Measurements from ENCODE around the gene CALN1.
"Not testable (repeated sequence)": the region's sequence is repeated elsewhere in the genome, so short reads cannot be mapped to it uniquely, and the experiment has no call there.

The CALN1 gene

DNA sequence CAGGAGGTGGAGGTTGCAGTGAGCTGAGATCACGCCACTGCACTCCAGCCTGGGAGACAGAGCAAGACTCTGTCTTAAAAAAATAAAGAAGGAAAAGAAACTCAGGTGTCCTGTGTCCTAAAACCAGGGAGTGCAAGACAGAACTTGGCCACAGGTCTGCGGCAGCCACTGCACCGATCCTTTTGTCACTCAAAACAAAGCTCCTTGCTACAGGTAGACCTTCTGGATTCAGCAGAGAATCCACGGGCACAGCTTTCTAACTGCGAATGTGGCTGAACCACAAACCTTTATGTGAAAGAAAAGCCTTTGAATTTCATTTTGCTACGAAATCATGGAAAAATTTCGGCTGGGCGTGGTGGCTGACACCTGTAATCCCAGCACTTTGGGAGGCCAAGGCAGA is 634.9 kb downstream of the CALN1 start:
- no peak for FAIRE-seq

DNA sequence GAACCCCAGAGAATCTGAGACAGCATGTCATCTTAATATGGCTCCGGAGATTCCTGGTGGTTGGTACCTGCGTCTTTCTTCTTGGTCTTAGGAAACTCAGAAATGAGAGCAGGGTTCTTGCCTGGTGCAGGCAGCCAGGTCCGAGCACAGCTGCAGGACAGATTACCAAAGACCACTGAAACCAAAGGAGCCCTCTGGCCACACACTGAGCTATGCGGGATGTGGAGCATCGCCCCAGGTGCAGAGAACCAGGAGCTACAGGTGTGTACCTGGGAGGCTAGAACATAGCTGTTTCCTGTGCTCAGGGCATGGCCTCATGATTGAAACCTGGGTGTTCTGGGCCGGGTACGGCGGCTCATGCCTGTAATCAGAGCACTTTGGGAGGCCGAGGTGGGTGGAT is 635.4 kb downstream of the CALN1 start:
- no peak for FAIRE-seq

DNA sequence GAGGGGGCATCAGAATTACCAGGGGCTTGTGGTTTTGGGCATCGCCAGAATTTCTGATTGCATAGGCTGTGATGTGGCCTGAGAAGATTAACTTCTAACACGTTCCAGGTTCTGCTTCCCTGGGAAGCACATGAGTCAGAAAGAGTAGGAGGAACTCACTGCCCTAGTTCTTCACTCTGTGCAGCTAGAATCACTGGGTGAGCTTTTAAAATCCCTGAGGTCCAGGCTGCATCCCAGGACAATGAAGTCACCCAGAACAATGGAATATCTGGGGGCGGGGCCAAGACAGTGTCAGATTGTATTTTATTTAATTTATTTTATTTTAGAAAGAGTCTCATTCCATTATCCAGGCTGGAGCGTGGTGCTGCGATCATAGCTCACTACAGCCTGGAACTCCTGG is 636.5 kb downstream of the CALN1 start:
- no peak for FAIRE-seq

DNA sequence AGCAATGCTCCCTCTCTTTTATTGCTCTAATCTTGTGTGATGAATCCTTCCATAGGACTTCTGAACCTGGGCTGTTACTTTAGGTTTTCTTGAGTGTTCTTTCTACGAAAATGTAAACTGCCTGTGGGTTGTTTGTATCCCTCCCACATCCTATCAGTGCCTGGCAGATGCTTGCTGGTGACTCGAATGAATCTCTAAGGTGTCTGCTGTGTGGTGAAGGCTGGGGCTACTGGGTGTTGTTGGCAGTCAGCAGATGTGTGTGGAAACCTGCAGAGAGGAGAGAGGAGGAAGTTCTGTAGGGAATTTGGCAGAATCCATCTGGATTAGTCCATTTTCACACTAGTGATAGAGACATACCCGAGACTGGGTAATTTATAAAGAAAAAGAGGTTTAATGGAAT is 639.4 kb downstream of the CALN1 start:
- no peak for FAIRE-seq

DNA sequence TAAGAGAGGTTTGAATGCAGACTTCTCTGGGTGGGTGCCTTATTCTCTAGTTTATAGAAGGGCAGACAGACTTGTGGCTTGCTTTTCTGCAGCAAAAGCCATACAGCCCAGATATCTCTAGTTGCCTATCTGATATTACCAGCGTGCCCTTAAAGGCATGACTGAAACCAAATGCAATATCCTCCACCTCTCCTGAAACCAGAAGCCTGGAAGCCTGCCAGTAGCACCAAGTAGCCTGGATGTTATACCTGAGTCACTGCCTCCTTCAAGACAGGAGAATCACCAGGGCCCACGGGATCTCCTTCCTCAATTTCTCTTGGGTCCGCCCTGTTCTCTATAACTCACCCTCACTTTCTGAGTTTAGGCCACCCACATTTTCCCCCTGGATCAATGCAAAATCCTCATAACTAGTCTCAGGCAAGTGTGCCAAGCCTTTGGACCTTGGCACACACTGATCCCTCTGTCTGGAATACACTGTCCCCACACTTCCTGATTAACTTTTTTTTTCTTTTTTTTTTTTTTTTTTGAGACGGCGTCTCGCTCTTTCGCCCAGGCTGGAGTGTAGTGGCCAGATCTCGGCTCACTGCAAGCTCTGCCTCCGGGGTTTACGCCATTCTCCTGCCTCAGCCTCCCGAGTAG is 641.8 kb downstream of the CALN1 start:
- FAIRE-seq, result no peak

DNA sequence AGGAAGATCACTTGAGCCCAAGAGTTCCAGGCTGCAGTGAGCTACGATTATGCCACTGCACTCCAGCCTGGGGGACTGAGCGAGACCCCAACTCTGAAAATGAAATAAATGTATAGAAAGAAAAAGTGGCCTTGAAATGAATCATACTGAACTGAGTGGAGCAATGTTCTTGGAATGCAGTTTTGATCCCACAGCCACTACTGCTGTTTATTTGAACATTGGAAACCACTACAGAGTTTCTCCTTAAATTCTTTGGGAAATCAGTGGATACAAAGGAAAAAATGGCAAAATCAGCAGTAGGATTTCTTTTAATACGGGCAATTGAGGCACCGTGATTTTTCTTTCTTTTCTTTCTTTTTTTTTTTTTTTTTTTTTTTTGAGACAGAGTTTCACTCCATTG is 642.8 kb downstream of the CALN1 start:
- FAIRE-seq, result no peak

DNA sequence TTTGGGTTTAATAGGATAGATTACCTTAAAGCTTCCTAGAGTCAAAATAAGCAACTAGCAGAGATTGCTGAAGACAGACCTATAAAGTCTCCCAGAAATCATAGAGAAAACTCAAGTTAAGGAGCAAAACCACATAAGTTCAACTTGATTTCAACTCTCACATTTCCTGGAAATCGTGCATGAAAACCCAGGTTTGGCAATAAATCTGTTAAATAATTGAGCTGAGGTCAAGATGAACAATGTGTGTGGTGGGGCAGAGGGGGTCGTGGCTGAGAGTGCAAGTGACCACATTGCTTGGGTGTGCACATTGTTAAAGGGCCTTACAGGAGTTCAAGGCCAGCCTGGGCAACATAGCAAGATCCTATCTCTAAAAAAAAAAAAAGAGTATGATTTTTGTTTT is 643.7 kb downstream of the CALN1 start:
- no peak for FAIRE-seq

DNA sequence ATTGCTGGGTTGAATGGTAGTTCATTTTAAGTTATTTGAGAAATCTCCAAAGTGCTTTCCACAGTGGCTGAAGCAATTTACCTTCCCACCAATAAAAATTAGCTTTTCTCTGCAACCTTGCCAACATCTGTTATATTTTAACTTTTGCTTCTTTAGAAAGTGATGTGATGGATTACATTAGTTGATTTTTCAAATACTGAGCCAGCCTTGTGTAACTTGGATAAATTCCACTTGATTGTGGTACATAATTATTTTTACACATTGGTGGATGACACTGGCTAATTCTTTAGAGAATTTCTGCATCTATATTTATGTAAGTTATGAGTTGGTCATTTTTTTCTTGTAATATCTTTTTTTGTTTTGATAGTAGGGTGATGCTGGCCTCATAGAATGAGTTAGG is 646.1 kb downstream of the CALN1 start:
- FAIRE-seq, result no peak

DNA sequence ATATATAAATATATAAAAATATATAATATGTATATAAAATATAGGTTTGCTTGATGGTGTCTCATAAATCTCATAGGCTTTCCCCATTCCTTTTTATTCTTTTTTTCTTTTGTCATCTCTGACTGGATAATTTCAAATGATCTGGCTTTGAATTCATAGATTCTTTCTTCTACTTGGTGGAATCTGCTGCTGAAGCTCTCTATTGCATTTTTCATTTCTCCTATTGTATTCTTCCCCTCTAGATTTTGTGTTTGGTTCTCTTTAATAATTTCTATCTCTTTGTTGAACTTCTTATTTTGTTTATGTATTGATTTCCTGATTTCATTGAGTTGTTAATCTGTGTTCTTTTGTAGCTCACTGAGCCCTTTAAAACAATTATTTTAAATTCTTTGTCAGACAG is 650.8 kb downstream of the CALN1 start:
- FAIRE-seq, result no peak

DNA sequence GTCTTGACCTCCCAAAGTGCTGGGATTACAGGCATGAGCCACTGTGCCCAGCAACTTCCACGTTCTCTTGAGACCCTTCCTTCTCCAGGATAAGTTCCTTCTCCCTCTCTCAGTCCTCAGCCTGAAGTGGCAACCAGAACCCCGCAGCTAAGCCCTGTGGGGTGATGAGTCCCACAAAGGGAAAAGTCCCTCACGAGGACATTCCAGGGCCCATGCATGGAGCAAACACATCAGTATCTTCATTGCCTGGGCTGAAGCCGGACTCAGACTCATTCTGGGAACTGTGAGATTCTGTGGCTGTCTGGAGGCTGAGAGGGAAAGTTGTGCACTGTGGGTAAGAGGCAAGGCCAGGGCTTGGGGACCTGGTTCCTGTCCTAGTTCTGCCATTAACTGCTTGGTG is 657.3 kb downstream of the CALN1 start:
- FAIRE-seq, result no peak

DNA sequence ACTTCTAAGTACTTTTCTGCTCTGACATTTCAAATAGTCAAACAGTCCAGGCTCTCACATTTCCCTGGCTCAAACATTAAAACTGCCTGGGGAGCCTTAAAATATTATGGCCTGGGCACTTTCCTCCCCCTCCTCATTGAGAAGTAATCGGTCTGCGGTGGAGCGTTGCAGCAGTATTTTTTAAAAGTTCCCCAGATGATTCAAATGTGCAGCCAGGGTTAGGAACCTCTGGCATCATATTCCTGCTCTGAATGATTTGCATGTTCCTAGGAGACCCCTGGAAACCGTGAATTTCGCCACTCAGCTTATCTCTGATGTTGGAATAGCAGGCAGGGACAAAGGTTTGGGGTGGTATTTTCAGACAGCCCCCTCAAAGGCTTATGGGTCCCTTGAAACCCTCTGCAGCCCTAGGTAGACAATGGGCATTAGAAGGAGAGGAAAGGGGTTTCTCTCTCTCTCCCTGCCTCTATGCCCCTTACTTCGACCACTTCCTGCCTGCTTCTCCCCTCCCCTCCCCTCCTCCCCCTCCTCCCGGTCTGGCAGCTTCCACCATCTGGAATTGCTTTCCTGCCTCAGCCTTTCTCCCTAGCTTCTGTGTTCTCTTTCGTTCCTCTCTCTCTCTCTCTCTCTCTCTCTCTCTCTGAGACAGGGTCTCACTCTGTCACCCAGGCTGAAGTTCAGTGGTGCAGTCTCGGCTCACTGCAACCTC is 658.0 kb downstream of the CALN1 start:
- FAIRE-seq, result no peak

DNA sequence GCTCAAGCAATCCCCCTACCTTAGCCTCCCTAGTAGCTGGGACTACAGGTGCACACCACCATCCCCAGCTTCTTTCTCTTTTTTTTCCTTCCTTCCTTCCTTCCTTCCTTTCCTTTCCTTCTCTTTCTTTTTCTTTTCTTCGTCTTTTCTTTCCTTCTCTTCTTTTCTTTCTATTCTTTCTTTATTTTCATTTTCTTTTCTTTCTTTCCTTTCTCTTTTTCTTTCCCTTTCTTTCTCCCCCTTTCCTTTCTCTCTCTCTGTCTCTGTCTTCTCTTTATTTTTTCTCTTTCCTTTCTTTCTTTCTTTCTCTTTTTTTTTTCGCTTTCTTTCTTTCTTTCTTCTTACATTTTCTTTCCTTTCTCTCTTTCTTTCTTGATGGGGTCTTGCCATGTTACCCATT is 658.9 kb downstream of the CALN1 start:
- FAIRE-seq, result no peak

DNA sequence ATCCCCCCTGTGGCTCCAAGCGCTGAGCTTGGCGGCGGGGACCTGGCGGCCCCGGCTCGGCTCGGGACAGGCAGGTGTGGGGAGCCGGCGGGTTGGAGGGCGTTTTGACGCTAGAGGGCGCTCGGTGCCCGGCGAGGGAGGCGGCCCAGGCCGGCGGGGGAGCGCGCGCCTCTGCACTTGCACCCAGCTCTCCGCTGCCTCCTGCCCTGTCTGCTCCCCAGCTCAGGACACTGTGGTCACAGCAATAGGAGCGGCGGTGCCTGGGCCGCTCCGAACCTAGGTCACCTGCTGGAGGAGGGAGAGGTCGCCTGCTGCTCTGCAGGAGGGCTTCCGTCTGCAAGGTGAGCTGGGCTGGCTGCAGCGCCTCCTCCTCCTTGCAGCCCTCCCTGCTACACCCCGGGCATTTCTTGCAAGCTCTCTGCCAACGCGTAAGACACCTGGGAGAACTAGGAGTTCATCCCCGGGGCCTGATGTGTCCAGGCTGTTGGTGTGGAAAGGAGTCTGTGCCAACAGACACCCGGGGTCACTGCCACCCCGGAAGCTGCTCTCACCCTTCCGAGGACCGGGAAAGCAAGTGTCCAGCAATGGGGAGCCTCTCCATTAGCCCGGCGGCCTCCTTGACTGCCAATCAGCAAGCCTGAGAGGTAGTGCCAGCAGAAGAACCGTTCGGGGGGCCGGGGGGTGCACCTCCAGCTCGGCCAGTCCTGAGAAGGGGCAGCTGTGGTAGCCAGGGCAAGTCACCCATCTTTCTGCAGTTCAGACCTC is 659.8 kb downstream of the CALN1 start:
- FAIRE-seq, result no peak

DNA sequence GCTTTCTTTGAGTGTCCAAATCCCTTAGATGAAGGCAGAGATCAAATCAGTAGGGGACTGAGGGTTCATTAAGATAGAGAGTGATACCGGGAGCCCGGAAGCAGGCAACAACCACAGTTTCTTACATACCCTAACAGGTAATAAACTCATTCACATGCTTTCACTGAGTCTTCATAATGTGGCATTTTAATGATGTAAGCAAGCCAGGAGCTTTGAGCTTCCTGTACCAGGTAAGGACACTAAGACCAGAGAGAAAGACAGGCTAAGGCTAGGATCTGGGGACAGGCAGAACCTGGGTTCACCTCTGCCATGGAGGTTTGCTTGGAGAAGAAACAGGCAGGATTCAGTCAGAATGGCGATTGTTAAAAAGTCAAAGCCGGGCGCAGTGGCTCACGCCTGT is 661.8 kb downstream of the CALN1 start:
- FAIRE-seq, result no peak

DNA sequence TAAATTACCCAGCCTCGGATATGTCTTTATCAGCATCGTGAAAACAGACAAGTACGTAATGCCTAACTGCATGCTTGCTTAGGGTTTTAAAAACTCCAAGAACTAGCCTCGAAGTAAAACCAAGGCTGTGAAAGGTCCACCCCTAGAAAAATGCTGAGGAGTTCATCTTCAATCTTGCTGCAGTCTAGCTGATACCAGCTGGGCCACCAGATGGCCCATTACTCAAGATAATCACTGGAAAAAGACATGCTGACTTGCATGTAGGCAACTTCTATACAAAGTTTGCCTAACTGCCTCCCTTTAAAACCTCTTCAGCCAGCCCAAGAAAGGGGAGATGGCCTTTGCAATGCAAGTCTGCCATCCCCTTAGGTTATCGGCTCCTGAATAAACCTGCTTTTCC is 666.1 kb downstream of the CALN1 start:
- no peak for FAIRE-seq

DNA sequence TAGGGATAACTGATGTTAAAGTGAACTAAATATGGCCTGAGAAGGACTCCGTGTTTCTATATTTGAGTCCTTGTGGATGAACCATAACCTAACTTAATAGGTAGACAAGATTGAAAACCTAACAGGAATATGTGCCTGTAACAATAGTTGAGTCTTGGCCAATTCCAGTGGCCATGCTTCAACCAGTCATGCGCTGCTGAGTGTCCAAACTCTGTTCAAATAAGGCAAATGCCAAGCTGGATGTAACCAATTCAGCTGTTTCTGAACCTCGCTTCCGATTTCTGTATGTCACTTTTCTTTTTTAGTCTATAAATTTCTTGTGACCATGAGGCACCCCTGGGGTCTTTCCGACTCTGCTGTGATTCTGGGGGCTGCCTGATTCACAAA is 672.0 kb downstream of the CALN1 start:
- no peak for FAIRE-seq

DNA sequence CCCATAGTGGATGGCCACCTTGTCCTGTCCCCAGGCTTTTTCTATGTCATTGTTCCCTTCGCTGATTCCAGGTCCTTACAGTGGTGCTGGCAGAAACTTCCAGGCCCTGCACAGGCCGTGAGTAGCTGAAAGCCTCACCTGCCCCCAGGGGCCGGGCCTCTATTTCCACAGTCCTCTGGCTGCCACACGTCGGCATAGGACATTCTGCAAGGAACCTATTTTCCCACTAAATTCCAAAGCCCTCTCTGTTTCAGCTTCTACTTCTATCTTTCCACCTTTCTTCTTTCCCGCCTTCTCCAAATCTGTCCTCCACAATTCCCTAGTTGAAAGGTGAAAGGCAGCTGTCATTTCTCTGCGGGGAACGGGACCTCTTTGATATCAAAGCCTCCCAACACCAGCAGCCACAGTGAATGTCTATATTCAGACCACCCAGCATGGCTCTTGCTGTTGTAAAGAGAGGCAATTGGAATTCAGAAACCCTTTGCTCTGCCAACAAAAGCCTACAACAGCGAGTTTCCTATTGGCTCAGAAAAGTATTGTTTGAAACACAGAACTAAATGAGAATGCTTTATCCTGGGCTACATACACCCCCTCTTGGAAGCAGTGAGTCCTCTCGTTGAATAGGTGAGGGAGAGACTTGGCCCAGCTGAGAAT is 672.5 kb downstream of the CALN1 start:
- FAIRE-seq, result no peak

DNA sequence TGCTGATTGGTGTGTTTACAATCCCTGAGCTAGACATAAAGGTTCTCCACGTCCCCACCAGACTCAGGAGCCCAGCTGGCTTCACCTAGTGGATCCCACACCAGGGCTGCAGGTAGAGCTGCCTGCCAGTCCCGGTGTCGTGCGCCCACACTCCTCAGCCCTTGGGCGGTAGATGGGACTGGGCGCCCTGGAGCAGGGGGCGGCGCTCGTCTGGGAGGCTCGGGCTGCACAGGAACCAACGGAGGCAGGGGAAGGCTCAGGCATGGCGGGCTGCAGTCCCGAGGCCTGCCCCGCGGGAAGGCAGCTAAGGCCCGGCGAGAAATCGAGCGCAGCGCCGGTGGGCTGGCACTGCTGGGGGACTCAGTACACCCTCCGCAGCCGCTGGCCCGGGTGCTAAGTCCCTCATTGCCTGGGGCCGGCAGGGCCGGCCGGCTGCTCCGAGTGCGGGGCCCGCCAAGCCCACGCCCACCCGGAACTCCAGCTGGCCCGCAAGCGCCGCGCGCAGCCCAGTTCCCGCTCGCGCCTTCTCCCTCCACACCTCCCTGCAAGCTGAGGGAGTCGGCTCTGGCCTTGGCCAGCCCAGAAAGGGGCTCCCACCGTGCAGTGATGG is 674.1 kb downstream of the CALN1 start:
- not testable (repeated sequence) for FAIRE-seq

DNA sequence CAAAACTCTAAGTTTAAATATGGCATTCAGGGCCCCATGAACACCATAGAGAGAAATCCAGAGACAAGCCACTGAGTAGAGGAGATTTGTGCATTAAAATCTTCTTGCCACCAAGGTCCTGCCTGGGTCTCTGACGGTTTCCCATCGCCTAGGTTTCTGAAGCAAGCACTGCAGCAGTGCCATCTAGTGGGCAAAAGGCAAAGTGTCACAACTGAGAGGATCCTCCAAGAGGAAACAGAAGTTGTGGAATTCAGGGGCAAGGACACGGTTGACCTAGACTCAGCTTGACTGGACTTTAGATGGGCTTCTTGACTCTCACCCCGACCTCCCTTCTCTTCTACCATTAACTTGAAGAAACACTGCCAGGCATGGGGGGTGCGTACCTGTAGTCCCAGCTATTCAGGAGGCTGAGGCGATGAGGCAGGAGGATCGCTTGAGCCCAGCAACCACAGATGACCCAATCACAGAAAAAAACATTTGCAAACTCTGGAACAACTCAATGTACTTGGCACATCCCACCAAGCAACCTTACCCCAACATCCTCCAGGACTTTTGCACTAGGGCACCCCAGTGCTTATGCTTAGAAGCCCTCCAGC is 676.1 kb downstream of the CALN1 start:
- no peak for FAIRE-seq

DNA sequence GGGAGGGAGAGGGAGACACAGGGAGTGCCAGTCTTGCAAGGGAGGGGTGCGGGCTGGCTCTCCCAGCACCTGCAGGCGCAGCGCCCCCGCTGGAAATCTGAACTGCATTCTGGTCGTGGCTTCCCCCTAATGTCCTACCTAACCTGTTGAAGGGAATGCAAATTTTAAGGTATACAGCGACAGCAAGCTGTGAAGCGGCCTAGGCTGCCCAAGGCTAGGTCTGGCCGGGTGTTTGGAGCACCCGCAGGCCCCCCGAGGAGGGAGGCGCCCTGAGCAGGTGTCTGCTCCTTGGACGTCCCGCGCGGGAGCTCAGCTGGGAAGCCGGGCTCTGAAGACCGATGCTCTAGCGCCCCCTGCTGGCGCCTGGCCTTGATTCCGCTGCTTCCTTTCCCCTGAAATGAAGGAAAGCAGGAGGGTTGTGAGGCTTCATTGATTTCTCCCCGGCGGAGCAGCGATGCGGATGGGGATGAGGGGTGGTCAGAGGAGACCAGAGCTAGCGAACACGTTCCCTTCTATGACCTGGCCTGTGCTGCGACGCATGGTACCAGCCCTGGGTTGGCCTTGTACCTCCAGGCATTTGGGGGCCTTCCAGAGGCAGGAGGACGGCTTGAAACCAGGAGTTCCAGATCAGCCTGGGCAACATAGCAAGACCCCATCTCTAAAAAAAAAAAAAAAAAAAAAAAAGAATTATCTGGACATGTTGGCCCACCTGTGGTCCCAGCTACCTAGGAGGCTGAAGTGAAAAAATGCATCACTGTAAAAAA is 678.8 kb downstream of the CALN1 start:
- no peak for FAIRE-seq

DNA sequence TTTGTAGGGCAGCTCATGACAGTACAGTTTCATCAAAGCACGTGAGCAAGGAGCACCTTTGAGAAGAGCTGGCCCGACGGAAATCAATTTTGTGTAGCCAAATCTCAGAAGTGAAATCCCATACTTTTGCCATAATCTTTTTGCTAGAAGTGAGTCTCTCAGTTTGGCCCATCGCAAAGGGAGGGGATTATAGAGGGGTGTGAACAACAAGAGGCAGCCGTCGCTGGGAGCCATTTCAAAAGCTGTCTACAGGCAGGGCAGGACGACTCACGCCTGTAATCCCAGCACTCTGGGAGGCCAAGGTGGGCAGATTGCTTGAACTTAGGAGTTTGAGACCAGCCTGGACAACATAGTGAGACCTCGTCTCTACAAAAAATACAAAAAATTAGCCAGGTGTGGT is 680.4 kb downstream of the CALN1 start:
- no peak for FAIRE-seq

Data from endometrium (tissue), 2 donors.